ENCODE data around the gene CNKSR3.

- TF ChIP-seq POLR2A (IDR thresholded peaks at IDR 0.05; ENCODE audit: low read depth, low read length) (no peak), POLR2AphosphoS5 (IDR thresholded peaks at IDR 0.05; ENCODE audit: low read depth, low read length) (no peak), TAF1 (IDR thresholded peaks at IDR 0.05; ENCODE audit: low read depth, low read length) (no peak)
Measured at GRCh38 chr6:154485815-154486214, 24.7 kb downstream of the CNKSR3 start.

Data from GM12891 (cell line).